HG03025 (cell line): ENCODE measurements around the gene SNX30.

Source experiments
- ATAC-seq: cut with Tn5 transposase; IDR thresholded peaks from one replicate; pipeline ENCODE4 v1.9.1; 2021; ENCODE audit warnings: mild to moderate bottlenecking, moderate library complexity; ENCODE audit not compliant: unreplicated experiment, low FRiP score

SNX30 gene

GRCh38 chr9:112777914-112778313 lies 27.4 kb downstream of the SNX30 start:
- ATAC-seq = no peak

- no peak for ATAC-seq
These were observed 30.0 kb downstream of the SNX30 start for GRCh38 chr9:112780450-112781036.

GRCh38 chr9:112782218-112782617 lies 31.7 kb downstream of the SNX30 start:
- no peak for ATAC-seq

GRCh38 chr9:112783551-112783954 lies 33.0 kb downstream of the SNX30 start:
- no peak for ATAC-seq

GRCh38 chr9:112784020-112784785 lies 33.6 kb downstream of the SNX30 start:
- no peak for ATAC-seq

GRCh38 chr9:112785986-112786385 lies 35.4 kb downstream of the SNX30 start:
- ATAC-seq = no peak

GRCh38 chr9:112786829-112787520 lies 36.4 kb downstream of the SNX30 start:
- no peak for ATAC-seq

GRCh38 chr9:112787978-112788377 lies 37.4 kb downstream of the SNX30 start:
- no peak for ATAC-seq

- ATAC-seq = no peak
These were observed 38.9 kb downstream of the SNX30 start for GRCh38 chr9:112789473-112789872.

GRCh38 chr9:112789891-112790774 lies 39.6 kb downstream of the SNX30 start:
- ATAC-seq = no peak

- no peak for ATAC-seq
These were observed 42.1 kb downstream of the SNX30 start for GRCh38 chr9:112792670-112793069.

- ATAC-seq = no peak
These were observed 42.8 kb downstream of the SNX30 start for GRCh38 chr9:112793213-112793810.

GRCh38 chr9:112794731-112795130 lies 44.2 kb downstream of the SNX30 start:
- no peak for ATAC-seq

GRCh38 chr9:112795921-112796320 lies 45.4 kb downstream of the SNX30 start:
- no peak for ATAC-seq

- ATAC-seq = no peak
These were observed 45.9 kb downstream of the SNX30 start for GRCh38 chr9:112796485-112796884.

GRCh38 chr9:112809351-112809848 lies 58.8 kb downstream of the SNX30 start:
- peak; percentile 96 for ATAC-seq

- ATAC-seq = no peak
These were observed 59.3 kb downstream of the SNX30 start for GRCh38 chr9:112809906-112810305.

- ATAC-seq = no peak
These were observed 60.3 kb downstream of the SNX30 start for GRCh38 chr9:112810696-112811490.

GRCh38 chr9:112811518-112811917 lies 61.0 kb downstream of the SNX30 start:
- no peak for ATAC-seq
